Left ventricle myocardium inferior (tissue), 1 donor: ENCODE data around the gene DLL4. TPM values are rescaled to one million over a fixed set of nuclear protein-coding genes. Genes with fewer than 3 reads are reported as not detected.

Experiments used
- DNase-seq: peaks from one replicate; pipeline ENCODE4 v3.0.0-alpha.2; 2020
- H3K27ac ChIP-seq: fragments of 200-600 bp; replicated peaks from 2 replicates; pipeline ENCODE4 v1.8.0; 2021
- H3K27me3 ChIP-seq: fragments of 200-600 bp; 2 replicates; pipeline ENCODE4 v1.8.0; 2021; ENCODE audit warnings: low read depth
- H3K36me3 ChIP-seq: fragments of 200-600 bp; 2 replicates; pipeline ENCODE4 v1.8.0; 2021
- H3K4me1 ChIP-seq: fragments of 200-600 bp; 2 replicates; pipeline ENCODE4 v1.8.0; 2021
- H3K4me3 ChIP-seq: fragments of 200-600 bp; 2 replicates; pipeline ENCODE4 v1.8.0; 2021; ENCODE audit warnings: mild to moderate bottlenecking, moderate library complexity
- H3K9me3 ChIP-seq: fragments of 200-600 bp; replicated peaks from 2 replicates; pipeline ENCODE4 v1.8.0; 2021
- intact Hi-C: fragments of 100-400 bp; cut with micrococcal nuclease; formaldehyde crosslinking; loops from one replicate; pipeline ENCODE4 v1.11.0; 2022
- total RNA-seq: library from RNA; stranded (reverse); fragmentation: NEBNext Ultra II Directional; extraction: Animal tissue kit (Norgen Biotek cat#: 25700); gene quantifications from one replicate; pipeline ENCODE4 v1.2.1, GENCODE V29; 2021
- TF ChIP-seq, protein P1 (sequence below): fragments of 200-600 bp; IDR thresholded peaks from 2 replicates; pipeline ENCODE4 v1.8.0; 2021; ENCODE audit warnings: antibody characterized with exemption, mild to moderate bottlenecking, borderline replicate concordance
- donor health status: DM: no; HTN: yes; CAD: no; lungs with severe emphysema.

DLL4 gene
- total RNA-seq, 1 donor from 2014 or later: 11.1 TPM

DNA sequence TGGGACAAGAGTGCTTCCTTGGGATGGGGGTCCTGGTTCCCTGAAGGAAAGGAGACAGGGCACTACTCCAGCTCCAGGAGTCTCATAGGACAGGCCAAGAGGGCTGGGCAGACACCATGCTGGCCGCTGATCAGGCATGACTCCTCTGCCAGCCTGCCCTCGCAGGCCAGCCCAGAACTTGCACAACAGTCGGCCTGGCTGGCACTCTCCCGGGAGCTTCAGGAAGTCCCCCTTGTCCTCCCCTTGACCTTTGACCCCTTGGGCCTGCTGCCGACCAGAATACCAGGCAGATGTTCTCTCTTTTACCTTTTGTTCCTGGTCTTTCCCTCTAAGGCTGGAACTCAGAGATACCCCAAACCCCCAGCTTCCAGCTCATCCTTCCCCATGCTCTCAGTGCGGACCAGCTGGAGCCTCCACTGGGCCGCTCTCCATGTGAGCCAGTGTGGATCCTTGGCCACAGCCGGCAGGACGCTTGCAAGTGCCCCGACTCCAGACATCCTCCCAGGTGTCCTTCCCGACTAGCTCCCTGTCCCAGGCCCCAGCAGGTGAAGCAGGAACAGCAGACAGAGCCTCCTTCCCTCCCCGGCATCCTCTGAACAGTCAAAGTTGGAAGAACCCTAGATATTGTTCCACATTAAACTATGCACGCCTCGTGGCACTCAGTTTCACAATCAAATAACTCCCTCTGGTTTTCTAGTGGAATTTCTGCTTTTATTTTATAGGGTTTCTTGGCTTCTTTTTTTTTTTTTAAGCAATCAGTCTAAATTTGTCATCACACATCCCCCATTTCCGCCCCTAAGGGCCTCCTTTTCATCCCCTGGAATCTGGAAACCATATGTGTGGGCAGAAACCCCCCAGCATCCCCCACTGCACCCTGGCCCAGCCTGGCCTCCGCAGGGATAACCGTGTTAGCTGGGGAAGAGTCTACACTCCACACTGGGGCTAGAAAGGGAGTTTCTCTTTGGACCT lies 19.2 kb upstream of the DLL4 start:
- peak overlapping the region; percentile 8 for H3K27ac ChIP-seq
- DNase-seq: no peak
- intact Hi-C loops: loop anchor here (5.0 kb wide), 2 partner anchors 32 to 107 kb away; no protein-coding TSS in a partner anchor

DNA sequence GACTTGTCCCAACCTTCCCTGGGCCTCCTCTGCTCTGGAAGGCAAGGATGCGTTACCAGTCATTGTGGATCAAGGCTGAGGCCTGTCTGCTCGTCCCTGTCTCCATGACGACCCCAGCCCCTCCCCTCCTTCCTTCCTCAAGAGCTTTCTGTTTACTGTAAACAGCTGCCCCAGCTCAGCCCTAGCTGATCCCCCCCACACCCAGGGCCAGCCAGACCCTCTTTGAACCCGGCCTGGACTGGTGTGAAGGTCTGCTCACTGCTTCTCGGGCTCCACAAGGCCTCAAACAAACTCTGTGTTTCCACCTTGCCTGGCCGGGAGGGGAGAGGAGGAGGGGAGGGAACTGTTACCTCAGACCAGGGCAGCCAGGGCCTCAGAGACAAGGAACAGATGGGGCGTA lies 18.0 kb upstream of the DLL4 start:
- no peak overlapping the region for H3K27ac ChIP-seq
- H3K4me3 ChIP-seq: no peak overlapping the region
- no peak for DNase-seq
- intact Hi-C loops: no loop called here
- H3K27me3 ChIP-seq: no peaks in the 10 kb centered on the region
- peaks cover 53% of the 10 kb centered on the region for H3K4me1 ChIP-seq
- H3K9me3 ChIP-seq: no peaks in the 10 kb centered on the region
- no peaks in the 10 kb centered on the region for H3K36me3 ChIP-seq
- TF ChIP-seq, protein P1, sequence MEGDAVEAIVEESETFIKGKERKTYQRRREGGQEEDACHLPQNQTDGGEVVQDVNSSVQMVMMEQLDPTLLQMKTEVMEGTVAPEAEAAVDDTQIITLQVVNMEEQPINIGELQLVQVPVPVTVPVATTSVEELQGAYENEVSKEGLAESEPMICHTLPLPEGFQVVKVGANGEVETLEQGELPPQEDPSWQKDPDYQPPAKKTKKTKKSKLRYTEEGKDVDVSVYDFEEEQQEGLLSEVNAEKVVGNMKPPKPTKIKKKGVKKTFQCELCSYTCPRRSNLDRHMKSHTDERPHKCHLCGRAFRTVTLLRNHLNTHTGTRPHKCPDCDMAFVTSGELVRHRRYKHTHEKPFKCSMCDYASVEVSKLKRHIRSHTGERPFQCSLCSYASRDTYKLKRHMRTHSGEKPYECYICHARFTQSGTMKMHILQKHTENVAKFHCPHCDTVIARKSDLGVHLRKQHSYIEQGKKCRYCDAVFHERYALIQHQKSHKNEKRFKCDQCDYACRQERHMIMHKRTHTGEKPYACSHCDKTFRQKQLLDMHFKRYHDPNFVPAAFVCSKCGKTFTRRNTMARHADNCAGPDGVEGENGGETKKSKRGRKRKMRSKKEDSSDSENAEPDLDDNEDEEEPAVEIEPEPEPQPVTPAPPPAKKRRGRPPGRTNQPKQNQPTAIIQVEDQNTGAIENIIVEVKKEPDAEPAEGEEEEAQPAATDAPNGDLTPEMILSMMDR: no peak

More for the DNA sequence above, 19.2 kb upstream of the DLL4 start:
- peaks cover 56% of the 10 kb centered on the region for H3K4me1 ChIP-seq
- TF ChIP-seq, protein P1: no peak
- H3K27me3 ChIP-seq: no peaks in the 10 kb centered on the region
- no peaks in the 10 kb centered on the region for H3K36me3 ChIP-seq
- H3K4me3 ChIP-seq: no peak overlapping the region
- H3K9me3 ChIP-seq: no peaks in the 10 kb centered on the region

DNA sequence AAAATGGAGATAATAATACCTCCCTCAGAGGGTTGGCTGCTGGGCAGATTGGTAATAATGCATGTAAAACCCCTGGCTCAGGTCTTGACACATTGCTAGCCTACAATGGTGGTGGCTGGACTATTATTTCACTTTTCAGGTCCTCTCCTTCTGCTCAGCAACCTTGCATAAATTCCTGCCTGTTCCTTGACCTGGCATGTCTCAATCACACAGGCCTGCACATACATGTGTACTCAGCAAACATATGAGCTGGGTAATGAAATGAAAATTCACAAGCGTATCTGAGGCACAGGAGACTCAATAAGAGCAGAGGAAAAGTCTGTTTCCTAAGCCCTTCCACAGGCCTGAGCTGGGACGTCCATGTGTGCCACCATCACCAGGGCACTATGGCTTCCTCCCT lies 17.4 kb upstream of the DLL4 start:
- intact Hi-C loops: no loop called here

DNA sequence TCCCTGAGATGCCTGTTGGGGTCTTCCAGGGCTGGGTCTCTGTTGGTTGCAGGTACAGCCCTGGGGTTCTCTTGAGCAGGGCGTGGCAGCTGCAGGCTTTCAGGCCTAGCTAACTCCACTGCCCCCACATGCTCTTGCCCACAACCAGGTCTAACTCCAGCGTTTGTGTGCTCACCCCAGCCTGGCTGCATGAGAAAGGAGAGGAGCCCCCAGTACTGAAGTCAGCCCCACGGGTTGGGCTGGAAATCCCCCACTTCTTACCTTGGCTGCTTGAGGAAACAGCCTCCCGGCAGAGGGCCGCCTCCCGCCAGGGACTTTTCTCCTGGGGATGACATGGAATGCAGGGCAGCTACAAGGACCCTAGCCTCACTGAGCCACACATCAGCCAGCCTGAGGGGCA lies 16.7 kb upstream of the DLL4 start:
- TF ChIP-seq, protein P1: no peak
- H3K27ac ChIP-seq: no peak overlapping the region
- no peak for DNase-seq
- intact Hi-C loops: no loop called here
- no peak overlapping the region for H3K4me3 ChIP-seq
- H3K27me3 ChIP-seq: no peaks in the 10 kb centered on the region
- peaks cover 42% of the 10 kb centered on the region for H3K4me1 ChIP-seq
- no peaks in the 10 kb centered on the region for H3K9me3 ChIP-seq
- H3K36me3 ChIP-seq: no peaks in the 10 kb centered on the region

More for the DNA sequence above, 17.4 kb upstream of the DLL4 start:
- Histone ChIP-seq H3K27me3 (no peaks in the 10 kb centered on the region), H3K36me3 (no peaks in the 10 kb centered on the region), H3K9me3 (no peaks in the 10 kb centered on the region), H3K4me3 (no peak overlapping the region), H3K4me1 (peaks cover 47% of the 10 kb centered on the region), H3K27ac (no peak overlapping the region)
- no peak for DNase-seq
- TF ChIP-seq, protein P1: no peak

DNA sequence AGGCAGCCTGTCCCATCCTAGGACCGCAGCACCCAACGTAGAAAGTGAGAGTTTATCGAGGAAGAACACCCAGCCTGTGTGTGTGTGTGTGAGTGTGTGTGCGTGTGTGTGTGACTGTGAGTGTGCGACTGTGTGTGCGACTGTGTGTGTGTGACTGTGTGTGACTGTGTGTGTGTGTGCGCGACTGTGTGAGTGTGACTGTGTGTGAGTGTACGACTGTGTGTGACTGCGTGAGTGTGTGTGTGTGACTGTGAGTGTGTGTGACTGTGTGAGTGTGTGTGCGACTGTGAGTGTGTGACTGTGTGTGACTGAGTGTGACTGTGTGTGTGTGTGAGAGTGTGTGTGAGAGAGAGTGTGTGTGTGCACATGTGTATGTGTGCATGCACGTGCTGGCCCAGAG lies 15.1 kb upstream of the DLL4 start:
- DNase-seq: no peak
- Histone ChIP-seq H3K27me3 (no peaks in the 10 kb centered on the region), H3K4me1 (peaks cover 47% of the 10 kb centered on the region), H3K27ac (no peak overlapping the region), H3K4me3 (no peak overlapping the region), H3K9me3 (no peaks in the 10 kb centered on the region), H3K36me3 (no peaks in the 10 kb centered on the region)
- TF ChIP-seq, protein P1: no peak
- intact Hi-C loops: no loop called here
